ENCODE results near the gene PINK1.

DNA sequence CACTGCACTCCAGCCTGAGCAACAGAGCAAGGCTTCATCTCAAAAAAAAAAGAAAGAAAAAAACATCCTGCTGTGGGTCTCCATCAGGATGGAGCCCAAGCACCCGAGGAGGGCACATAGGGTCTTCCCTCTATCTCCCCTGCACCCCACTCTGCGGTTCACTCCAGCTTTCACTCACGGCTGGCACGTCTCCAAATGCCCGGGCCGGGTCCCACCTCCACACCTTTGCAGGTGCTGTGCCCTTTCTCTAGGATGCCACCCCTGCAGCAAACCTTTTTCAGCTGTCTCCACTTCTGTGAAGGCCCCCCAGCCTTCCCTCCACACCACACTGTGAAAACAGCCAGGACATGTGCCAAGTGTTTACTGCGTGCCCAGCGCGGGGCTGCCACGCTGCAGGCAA lies 50.4 kb downstream of the PINK1 start:
- TF ChIP-seq, protein P1, sequence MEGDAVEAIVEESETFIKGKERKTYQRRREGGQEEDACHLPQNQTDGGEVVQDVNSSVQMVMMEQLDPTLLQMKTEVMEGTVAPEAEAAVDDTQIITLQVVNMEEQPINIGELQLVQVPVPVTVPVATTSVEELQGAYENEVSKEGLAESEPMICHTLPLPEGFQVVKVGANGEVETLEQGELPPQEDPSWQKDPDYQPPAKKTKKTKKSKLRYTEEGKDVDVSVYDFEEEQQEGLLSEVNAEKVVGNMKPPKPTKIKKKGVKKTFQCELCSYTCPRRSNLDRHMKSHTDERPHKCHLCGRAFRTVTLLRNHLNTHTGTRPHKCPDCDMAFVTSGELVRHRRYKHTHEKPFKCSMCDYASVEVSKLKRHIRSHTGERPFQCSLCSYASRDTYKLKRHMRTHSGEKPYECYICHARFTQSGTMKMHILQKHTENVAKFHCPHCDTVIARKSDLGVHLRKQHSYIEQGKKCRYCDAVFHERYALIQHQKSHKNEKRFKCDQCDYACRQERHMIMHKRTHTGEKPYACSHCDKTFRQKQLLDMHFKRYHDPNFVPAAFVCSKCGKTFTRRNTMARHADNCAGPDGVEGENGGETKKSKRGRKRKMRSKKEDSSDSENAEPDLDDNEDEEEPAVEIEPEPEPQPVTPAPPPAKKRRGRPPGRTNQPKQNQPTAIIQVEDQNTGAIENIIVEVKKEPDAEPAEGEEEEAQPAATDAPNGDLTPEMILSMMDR (conservative IDR thresholded peaks at IDR 0.05; ENCODE audit: low read depth, low read length) = no peak
- TF ChIP-seq EZH2phosphoT487 (IDR thresholded peaks at IDR 0.05; ENCODE audit: borderline replicate concordance, low read length) = no peak
